Activated naive CD4-positive, alpha-beta T cell treated with anti-CD3 and anti-CD28 coated beads, Interleukin-2, amount 50 U/mL, for 24 hours (primary cell): ENCODE data around the gene TEPSIN.
A peak's percentile ranks its signal among the peaks of the same experiment; 100 is the strongest.
"Not testable (repeated sequence)": the region's sequence is repeated elsewhere in the genome, so short reads cannot be mapped to it uniquely, and the experiment has no call there.

Source experiments
- H3K27ac Mint-ChIP-seq: one replicate; pipeline ENCODE4 v1.8.0; 2021; ENCODE audit warnings: mild to moderate bottlenecking, mixed read lengths
- H3K27me3 Mint-ChIP-seq: one replicate; pipeline ENCODE4 v1.8.0; 2021; ENCODE audit warnings: mixed read lengths
- H3K36me3 Mint-ChIP-seq: one replicate; pipeline ENCODE4 v1.8.0; 2021; ENCODE audit warnings: mixed read lengths
- H3K4me1 Mint-ChIP-seq: one replicate; pipeline ENCODE4 v1.8.0; 2021; ENCODE audit warnings: mixed read lengths
- H3K4me3 Mint-ChIP-seq: one replicate; pipeline ENCODE4 v1.8.0; 2021; ENCODE audit warnings: mild to moderate bottlenecking, mixed read lengths
- H3K9me3 Mint-ChIP-seq: one replicate; pipeline ENCODE4 v1.8.0; 2021; ENCODE audit warnings: mixed read lengths

Gene TEPSIN

GRCh38 chr17:81227630-81228029, 11.2 kb downstream of the TEPSIN start:
- not testable (repeated sequence) for H3K9me3 Mint-ChIP-seq, H3K27me3 Mint-ChIP-seq, H3K4me3 Mint-ChIP-seq, H3K36me3 Mint-ChIP-seq
- Mint-ChIP-seq H3K4me1 (peaks cover 14% of the 10 kb centered on the region), H3K27ac (peak overlapping the region; percentile 10)

GRCh38 chr17:81223762-81224130, 15.1 kb downstream of the TEPSIN start:
- Mint-ChIP-seq H3K27me3 (no peaks in the 10 kb centered on the region), H3K27ac (peak overlapping the region; percentile 91), H3K9me3 (no peaks in the 10 kb centered on the region), H3K36me3 (no peaks in the 10 kb centered on the region), H3K4me1 (peaks cover 19% of the 10 kb centered on the region), H3K4me3 (peak overlapping the region; percentile 87)

GRCh38 chr17:81222906-81223761, 15.7 kb downstream of the TEPSIN start, which contains the start of gene CEP131:
Gene CEP131, minus strand, starts transcription at chr17:81222965. Its CDS starts 2,909 bp downstream, at chr17:81220056.
- Mint-ChIP-seq H3K4me3 (peak within 1 kb of the TSS; percentile 87), H3K4me1 (peaks cover 19% of the 10 kb centered on the region), H3K27ac (peak within 1 kb of the TSS; percentile 91), H3K9me3 (no peaks in the 10 kb centered on the region), H3K36me3 (no peaks in the 10 kb centered on the region), H3K27me3 (no peaks in the 10 kb centered on the region)

- Mint-ChIP-seq H3K9me3 (no peaks in the 10 kb centered on the region), H3K4me1 (peaks cover 14% of the 10 kb centered on the region), H3K36me3 (no peaks in the 10 kb centered on the region), H3K27ac (no peak overlapping the region), H3K27me3 (no peaks in the 10 kb centered on the region), H3K4me3 (peak overlapping the region; percentile 67)
Observed at GRCh38 chr17:81222620-81222905, 16.3 kb downstream of the TEPSIN start.

- Mint-ChIP-seq H3K4me1 (peaks cover 11% of the 10 kb centered on the region), H3K27me3 (no peaks in the 10 kb centered on the region), H3K9me3 (no peaks in the 10 kb centered on the region)
Observed at GRCh38 chr17:81221842-81222619, 16.8 kb downstream of the TEPSIN start.

GRCh38 chr17:81221371-81221841, 17.4 kb downstream of the TEPSIN start:
- no peak overlapping the region for H3K27ac Mint-ChIP-seq
- no peaks in the 10 kb centered on the region for H3K27me3 Mint-ChIP-seq
- no peaks in the 10 kb centered on the region for H3K9me3 Mint-ChIP-seq
- peaks cover 11% of the 10 kb centered on the region for H3K4me1 Mint-ChIP-seq
- no peaks in the 10 kb centered on the region for H3K36me3 Mint-ChIP-seq
- H3K4me3 Mint-ChIP-seq, result peak overlapping the region; percentile 44

More at GRCh38 chr17:81221842-81222619, 16.8 kb downstream of the TEPSIN start:
- H3K27ac Mint-ChIP-seq, result no peak overlapping the region
- H3K36me3 Mint-ChIP-seq, result no peaks in the 10 kb centered on the region
- peak overlapping the region; percentile 44 for H3K4me3 Mint-ChIP-seq

- Mint-ChIP-seq H3K27me3 (no peaks in the 10 kb centered on the region), H3K4me3 (no peak overlapping the region), H3K27ac (no peak overlapping the region), H3K36me3 (no peaks in the 10 kb centered on the region), H3K9me3 (no peaks in the 10 kb centered on the region), H3K4me1 (peaks cover 11% of the 10 kb centered on the region)
Observed at GRCh38 chr17:81219476-81220180, 19.2 kb downstream of the TEPSIN start.

GRCh38 chr17:81218991-81219390, 19.9 kb downstream of the TEPSIN start:
- H3K4me1 Mint-ChIP-seq, result peaks cover 11% of the 10 kb centered on the region
- H3K9me3 Mint-ChIP-seq, result no peaks in the 10 kb centered on the region
- H3K4me3 Mint-ChIP-seq, result no peak overlapping the region
- H3K27ac Mint-ChIP-seq, result no peak overlapping the region
- H3K36me3 Mint-ChIP-seq, result no peaks in the 10 kb centered on the region
- H3K27me3 Mint-ChIP-seq, result no peaks in the 10 kb centered on the region

- H3K36me3 Mint-ChIP-seq, result no peaks in the 10 kb centered on the region
- H3K27me3 Mint-ChIP-seq, result no peaks in the 10 kb centered on the region
- H3K9me3 Mint-ChIP-seq, result no peaks in the 10 kb centered on the region
- H3K27ac Mint-ChIP-seq, result no peak overlapping the region
- peaks cover 6% of the 10 kb centered on the region for H3K4me1 Mint-ChIP-seq
- no peak overlapping the region for H3K4me3 Mint-ChIP-seq
Observed at GRCh38 chr17:81218459-81218858, 20.4 kb downstream of the TEPSIN start.

- H3K9me3 Mint-ChIP-seq, result no peaks in the 10 kb centered on the region
- H3K27ac Mint-ChIP-seq, result no peak overlapping the region
- H3K4me3 Mint-ChIP-seq, result no peak overlapping the region
- no peaks in the 10 kb centered on the region for H3K27me3 Mint-ChIP-seq
- no peaks in the 10 kb centered on the region for H3K36me3 Mint-ChIP-seq
- peaks cover 5% of the 10 kb centered on the region for H3K4me1 Mint-ChIP-seq
Observed at GRCh38 chr17:81217491-81217890, 21.4 kb downstream of the TEPSIN start.

- Mint-ChIP-seq H3K36me3 (no peaks in the 10 kb centered on the region), H3K4me3 (no peak overlapping the region), H3K27me3 (no peaks in the 10 kb centered on the region), H3K27ac (no peak overlapping the region), H3K4me1 (no peaks in the 10 kb centered on the region), H3K9me3 (no peaks in the 10 kb centered on the region)
Observed at GRCh38 chr17:81213978-81214377, 24.9 kb downstream of the TEPSIN start.

- Mint-ChIP-seq H3K27ac (no peak overlapping the region), H3K36me3 (no peaks in the 10 kb centered on the region), H3K4me1 (no peaks in the 10 kb centered on the region), H3K9me3 (no peaks in the 10 kb centered on the region), H3K4me3 (no peak overlapping the region), H3K27me3 (no peaks in the 10 kb centered on the region)
Observed at GRCh38 chr17:81212365-81212764, 26.5 kb downstream of the TEPSIN start.

GRCh38 chr17:81210868-81211267, 28.0 kb downstream of the TEPSIN start:
- no peaks in the 10 kb centered on the region for H3K27me3 Mint-ChIP-seq
- no peaks in the 10 kb centered on the region for H3K36me3 Mint-ChIP-seq
- H3K4me1 Mint-ChIP-seq, result no peaks in the 10 kb centered on the region
- no peak overlapping the region for H3K27ac Mint-ChIP-seq
- no peak overlapping the region for H3K4me3 Mint-ChIP-seq
- no peaks in the 10 kb centered on the region for H3K9me3 Mint-ChIP-seq

GRCh38 chr17:81210466-81210865, 28.4 kb downstream of the TEPSIN start:
- H3K27ac Mint-ChIP-seq, result no peak overlapping the region
- no peaks in the 10 kb centered on the region for H3K36me3 Mint-ChIP-seq
- no peaks in the 10 kb centered on the region for H3K27me3 Mint-ChIP-seq
- no peaks in the 10 kb centered on the region for H3K4me1 Mint-ChIP-seq
- no peaks in the 10 kb centered on the region for H3K9me3 Mint-ChIP-seq
- no peak overlapping the region for H3K4me3 Mint-ChIP-seq

GRCh38 chr17:81209141-81209540, 29.7 kb downstream of the TEPSIN start:
- Mint-ChIP-seq H3K27me3 (no peaks in the 10 kb centered on the region), H3K27ac (no peak overlapping the region), H3K4me3 (no peak overlapping the region), H3K4me1 (no peaks in the 10 kb centered on the region), H3K36me3 (no peaks in the 10 kb centered on the region), H3K9me3 (no peaks in the 10 kb centered on the region)

- Mint-ChIP-seq H3K4me1 (no peaks in the 10 kb centered on the region), H3K4me3 (no peak overlapping the region), H3K27ac (no peak overlapping the region), H3K36me3 (no peaks in the 10 kb centered on the region), H3K9me3 (no peaks in the 10 kb centered on the region), H3K27me3 (no peaks in the 10 kb centered on the region)
Observed at GRCh38 chr17:81208651-81209050, 30.2 kb downstream of the TEPSIN start.
